Neural cell (in vitro differentiated cells): ENCODE measurements around the gene PSEN1.

Experiments
- CTCF ChIP-seq: fragments of 450-650 bp; IDR thresholded peaks from 2 replicates; pipeline ENCODE4 v1.5.1; 2014; ENCODE audit warnings: antibody characterized with exemption, mild to moderate bottlenecking, moderate library complexity; ENCODE audit not compliant: poor library complexity, severe bottlenecking
- EZH2 ChIP-seq: fragments of 200-600, 300-800 bp; shearing (Covaris generic), sonication (generic); IDR thresholded peaks from 2 replicates; pipeline ENCODE4 v1.6.1; 2014; ENCODE audit warnings: antibody characterized with exemption, low read length, borderline replicate concordance, mild to moderate bottlenecking; ENCODE audit not compliant: insufficient read depth, poor library complexity, severe bottlenecking
- POLR2AphosphoS5 ChIP-seq: IDR thresholded peaks from 2 replicates; pipeline ENCODE4 v1.6.1; 2012
- RAD21 ChIP-seq: fragments of 450-650 bp; conservative IDR thresholded peaks from 2 replicates; pipeline ENCODE4 v1.6.1; 2014; ENCODE audit warnings: antibody characterized with exemption, mild to moderate bottlenecking, moderate library complexity
- TAF1 ChIP-seq: IDR thresholded peaks from 2 replicates; pipeline ENCODE4 v1.6.1; 2012; ENCODE audit warnings: low read depth

GRCh38 chr14:73258076-73258475, 121.8 kb downstream of the PSEN1 start:
- TF ChIP-seq CTCF (no peak), EZH2 (no peak), POLR2AphosphoS5 (no peak), TAF1 (no peak), RAD21 (no peak)
